ENCODE results near the gene TSPEAR. TPM values are rescaled to one million over a fixed set of nuclear protein-coding genes. Genes with fewer than 3 reads are reported as not detected.

Gene TSPEAR
- total RNA-seq, 1 experiment from 2014 or later = 2.1 TPM

DNA sequence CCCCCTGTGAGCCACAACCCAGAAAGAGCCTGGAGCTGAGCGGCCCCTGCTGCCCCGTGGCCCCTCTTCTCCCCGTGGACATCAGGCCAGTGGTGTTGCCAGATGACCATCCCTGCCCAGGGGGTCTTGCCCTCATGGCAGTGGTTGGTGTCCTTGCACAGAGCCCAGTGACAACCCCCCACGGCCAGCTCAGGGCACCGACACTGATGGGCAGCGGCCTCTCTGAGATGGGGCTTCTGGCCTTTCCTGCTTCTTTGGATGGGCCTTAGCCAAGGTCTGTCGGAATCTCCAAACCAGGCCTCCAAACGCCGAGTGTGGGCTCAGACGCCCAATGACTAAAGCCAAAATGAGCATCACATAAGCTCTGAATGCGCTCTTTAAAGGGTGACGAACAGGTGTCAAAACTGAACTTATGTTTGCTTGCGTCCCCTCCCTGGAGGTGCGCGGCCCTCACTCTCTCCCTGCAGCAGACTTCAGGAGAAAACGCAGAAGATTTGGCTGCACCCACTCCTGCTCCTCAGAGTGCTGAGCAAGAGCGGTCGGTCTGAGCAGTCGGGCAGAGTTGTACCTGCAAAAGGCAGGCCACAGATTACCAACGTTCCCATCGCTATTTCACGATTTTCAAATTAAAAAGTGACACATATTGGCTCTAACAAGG is 48.4 kb upstream of the TSPEAR start:
- ChIA-PET POLR2A (interaction anchor here (0.9 to 1.3 kb wide), 2 partner anchors 11 to 51 kb away, joined by 3 to 4 read pairs; no protein-coding TSS in a partner anchor), CTCF (interaction anchor here (0.7 to 3.8 kb wide), 8 partner anchors 11 to 249 kb away, joined by 3 to 18 read pairs (median 4); no protein-coding TSS in a partner anchor)
- peaks cover 10% of the 10 kb centered on the region for H3K9me3 Mint-ChIP-seq
- peaks cover 10% of the 10 kb centered on the region for H3K36me3 Mint-ChIP-seq
- H3K27me3 Mint-ChIP-seq (ENCODE audit: low read depth) = peaks cover 17% of the 10 kb centered on the region
- H3K4me1 Mint-ChIP-seq = peaks cover 20% of the 10 kb centered on the region
- no peak overlapping the region for H3K4me3 Mint-ChIP-seq
- H3K27ac Mint-ChIP-seq = no peak overlapping the region
- ATAC-seq (no peak), DNase-seq (ENCODE audit: low spot score) (no peak)
- TF ChIP-seq, protein P1, sequence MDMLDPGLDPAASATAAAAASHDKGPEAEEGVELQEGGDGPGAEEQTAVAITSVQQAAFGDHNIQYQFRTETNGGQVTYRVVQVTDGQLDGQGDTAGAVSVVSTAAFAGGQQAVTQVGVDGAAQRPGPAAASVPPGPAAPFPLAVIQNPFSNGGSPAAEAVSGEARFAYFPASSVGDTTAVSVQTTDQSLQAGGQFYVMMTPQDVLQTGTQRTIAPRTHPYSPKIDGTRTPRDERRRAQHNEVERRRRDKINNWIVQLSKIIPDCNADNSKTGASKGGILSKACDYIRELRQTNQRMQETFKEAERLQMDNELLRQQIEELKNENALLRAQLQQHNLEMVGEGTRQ (CRISPR knock-in tag; IDR thresholded peaks at IDR 0.05) = no peak
- TF ChIP-seq SP1 (CRISPR knock-in tag; conservative IDR thresholded peaks at IDR 0.05) (no peak), TEAD4 (CRISPR knock-in tag; IDR thresholded peaks at IDR 0.05) (no peak), IRF2 (CRISPR knock-in tag; IDR thresholded peaks at IDR 0.05; ENCODE audit: borderline replicate concordance, low read depth) (no peak), TCF7 (CRISPR knock-in tag; IDR thresholded peaks at IDR 0.05; ENCODE audit: low read depth) (no peak), TP53 (CRISPR knock-in tag; IDR thresholded peaks at IDR 0.05) (no peak)

DNA sequence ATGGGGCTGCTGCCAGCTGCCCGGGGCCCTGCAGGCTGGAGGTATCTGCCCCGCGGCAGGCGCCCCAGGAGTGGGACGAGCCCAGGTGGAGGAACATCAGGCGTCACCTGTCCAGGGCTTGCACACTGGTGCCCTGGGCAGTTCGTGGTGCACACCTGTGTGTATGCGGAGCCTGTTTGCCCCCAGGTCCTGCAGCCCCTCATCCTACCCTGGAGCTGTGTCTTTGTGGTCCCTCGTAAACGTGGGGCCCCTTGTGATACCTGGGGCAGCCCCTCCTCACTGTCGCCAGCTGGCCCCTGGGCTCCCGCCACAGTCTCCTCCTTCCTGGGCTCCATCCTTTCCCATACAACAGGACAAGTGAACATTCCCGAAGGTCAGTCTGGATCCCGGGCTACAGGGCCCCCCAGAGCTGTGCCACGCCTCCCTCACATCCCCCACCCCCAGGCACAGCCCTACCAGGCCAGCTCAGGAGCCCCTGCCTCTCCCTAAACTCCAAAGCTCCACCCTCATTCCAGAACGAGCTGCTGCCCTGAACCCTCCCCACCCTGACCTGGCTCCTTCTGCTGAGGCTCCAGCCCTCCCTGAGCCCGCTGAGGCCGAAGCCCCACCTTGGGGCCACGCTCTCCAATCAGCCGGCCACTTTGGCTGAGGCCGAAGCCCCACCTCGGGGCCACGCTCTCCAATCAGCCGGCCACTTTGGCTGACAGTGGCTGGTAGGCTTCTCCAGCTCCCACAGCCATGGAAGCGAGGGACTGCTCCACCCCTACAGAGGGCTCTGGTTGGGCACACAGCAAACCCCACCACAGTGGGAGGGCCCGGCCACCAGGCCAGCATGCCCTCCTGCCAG is 47.6 kb upstream of the TSPEAR start:
- H3K27ac Mint-ChIP-seq = no peak overlapping the region
- H3K4me1 Mint-ChIP-seq = peaks cover 20% of the 10 kb centered on the region
- peaks cover 11% of the 10 kb centered on the region for H3K9me3 Mint-ChIP-seq
- DNase-seq (ENCODE audit: low spot score) (no peak), ATAC-seq (peak; percentile 11; the same call in 1 of the 2 replicates)
- peaks cover 19% of the 10 kb centered on the region for H3K27me3 Mint-ChIP-seq (ENCODE audit: low read depth)
- H3K4me3 Mint-ChIP-seq = no peak overlapping the region
- H3K36me3 Mint-ChIP-seq = peaks cover 14% of the 10 kb centered on the region
- CTCF ChIA-PET = interaction anchor here (0.7 to 3.8 kb wide), 6 partner anchors 11 to 140 kb away, joined by 3 to 18 read pairs (median 4); no protein-coding TSS in a partner anchor
- no peak for TF ChIP-seq EMX1 (CRISPR knock-in tag; IDR thresholded peaks at IDR 0.05)
- POLR2A ChIA-PET = interaction anchor here (0.9 kb wide), 1 partner anchor 50 kb away, joined by 3 read pairs; no protein-coding TSS in a partner anchor

DNA sequence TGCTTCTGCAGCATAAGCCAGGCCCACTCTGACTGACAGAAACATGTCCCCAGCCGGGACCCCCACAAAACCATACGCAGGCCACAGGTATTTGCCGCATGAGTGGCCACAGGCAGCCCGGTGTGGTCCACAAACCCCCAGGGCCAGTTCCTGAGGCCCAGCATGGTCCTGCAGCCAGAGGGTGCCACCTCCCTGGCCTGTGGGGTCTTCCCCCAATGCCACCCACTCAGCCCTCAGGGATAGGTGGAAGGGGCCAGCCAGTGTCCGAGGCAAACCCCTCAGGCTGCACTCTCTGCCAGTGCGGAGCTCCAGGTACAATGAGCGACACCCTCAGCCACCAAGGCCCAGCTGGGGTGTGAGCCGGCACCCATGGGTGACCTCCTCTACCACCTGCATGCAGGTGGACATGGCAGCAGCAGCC is 46.8 kb upstream of the TSPEAR start:
- Mint-ChIP-seq H3K4me1 (peaks cover 26% of the 10 kb centered on the region), H3K9me3 (peaks cover 18% of the 10 kb centered on the region), H3K4me3 (no peak overlapping the region), H3K36me3 (peaks cover 21% of the 10 kb centered on the region), H3K27ac (no peak overlapping the region), H3K27me3 (ENCODE audit: low read depth) (peaks cover 27% of the 10 kb centered on the region)
- ChIA-PET POLR2A (no interaction called here), CTCF (interaction anchor here (1.2 to 3.8 kb wide), 4 partner anchors 10 to 140 kb away, joined by 4 to 18 read pairs (median 6); no protein-coding TSS in a partner anchor)
- no peak for ATAC-seq
- DNase-seq (ENCODE audit: low spot score) = peak; percentile 3
- TF ChIP-seq SP1 (CRISPR knock-in tag; conservative IDR thresholded peaks at IDR 0.05) (no peak), ZNF396 (CRISPR knock-in tag; IDR thresholded peaks at IDR 0.05; ENCODE audit: borderline replicate concordance) (no peak), ZNF219 (CRISPR knock-in tag; IDR thresholded peaks at IDR 0.05; ENCODE audit: borderline replicate concordance) (no peak)
- TF ChIP-seq, protein P2, sequence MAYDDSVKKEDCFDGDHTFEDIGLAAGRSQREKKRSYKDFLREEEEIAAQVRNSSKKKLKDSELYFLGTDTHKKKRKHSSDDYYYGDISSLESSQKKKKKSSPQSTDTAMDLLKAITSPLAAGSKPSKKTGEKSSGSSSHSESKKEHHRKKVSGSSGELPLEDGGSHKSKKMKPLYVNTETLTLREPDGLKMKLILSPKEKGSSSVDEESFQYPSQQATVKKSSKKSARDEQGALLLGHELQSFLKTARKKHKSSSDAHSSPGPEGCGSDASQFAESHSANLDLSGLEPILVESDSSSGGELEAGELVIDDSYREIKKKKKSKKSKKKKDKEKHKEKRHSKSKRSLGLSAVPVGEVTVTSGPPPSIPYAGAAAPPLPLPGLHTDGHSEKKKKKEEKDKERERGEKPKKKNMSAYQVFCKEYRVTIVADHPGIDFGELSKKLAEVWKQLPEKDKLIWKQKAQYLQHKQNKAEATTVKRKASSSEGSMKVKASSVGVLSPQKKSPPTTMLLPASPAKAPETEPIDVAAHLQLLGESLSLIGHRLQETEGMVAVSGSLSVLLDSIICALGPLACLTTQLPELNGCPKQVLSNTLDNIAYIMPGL (CRISPR knock-in tag; IDR thresholded peaks at IDR 0.05) = no peak
- TF ChIP-seq, protein P3, sequence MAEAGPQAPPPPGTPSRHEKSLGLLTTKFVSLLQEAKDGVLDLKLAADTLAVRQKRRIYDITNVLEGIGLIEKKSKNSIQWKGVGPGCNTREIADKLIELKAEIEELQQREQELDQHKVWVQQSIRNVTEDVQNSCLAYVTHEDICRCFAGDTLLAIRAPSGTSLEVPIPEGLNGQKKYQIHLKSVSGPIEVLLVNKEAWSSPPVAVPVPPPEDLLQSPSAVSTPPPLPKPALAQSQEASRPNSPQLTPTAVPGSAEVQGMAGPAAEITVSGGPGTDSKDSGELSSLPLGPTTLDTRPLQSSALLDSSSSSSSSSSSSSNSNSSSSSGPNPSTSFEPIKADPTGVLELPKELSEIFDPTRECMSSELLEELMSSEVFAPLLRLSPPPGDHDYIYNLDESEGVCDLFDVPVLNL (CRISPR knock-in tag; IDR thresholded peaks at IDR 0.05; ENCODE audit: borderline replicate concordance, low read depth) = no peak
- TF ChIP-seq, protein P4, sequence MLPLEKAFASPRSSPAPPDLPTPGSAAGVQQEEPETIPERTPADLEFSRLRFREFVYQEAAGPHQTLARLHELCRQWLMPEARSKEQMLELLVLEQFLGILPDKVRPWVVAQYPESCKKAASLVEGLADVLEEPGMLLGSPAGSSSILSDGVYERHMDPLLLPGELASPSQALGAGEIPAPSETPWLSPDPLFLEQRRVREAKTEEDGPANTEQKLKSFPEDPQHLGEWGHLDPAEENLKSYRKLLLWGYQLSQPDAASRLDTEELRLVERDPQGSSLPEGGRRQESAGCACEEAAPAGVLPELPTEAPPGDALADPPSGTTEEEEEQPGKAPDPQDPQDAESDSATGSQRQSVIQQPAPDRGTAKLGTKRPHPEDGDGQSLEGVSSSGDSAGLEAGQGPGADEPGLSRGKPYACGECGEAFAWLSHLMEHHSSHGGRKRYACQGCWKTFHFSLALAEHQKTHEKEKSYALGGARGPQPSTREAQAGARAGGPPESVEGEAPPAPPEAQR (CRISPR knock-in tag; IDR thresholded peaks at IDR 0.05) = no peak
- TF ChIP-seq, protein P5, sequence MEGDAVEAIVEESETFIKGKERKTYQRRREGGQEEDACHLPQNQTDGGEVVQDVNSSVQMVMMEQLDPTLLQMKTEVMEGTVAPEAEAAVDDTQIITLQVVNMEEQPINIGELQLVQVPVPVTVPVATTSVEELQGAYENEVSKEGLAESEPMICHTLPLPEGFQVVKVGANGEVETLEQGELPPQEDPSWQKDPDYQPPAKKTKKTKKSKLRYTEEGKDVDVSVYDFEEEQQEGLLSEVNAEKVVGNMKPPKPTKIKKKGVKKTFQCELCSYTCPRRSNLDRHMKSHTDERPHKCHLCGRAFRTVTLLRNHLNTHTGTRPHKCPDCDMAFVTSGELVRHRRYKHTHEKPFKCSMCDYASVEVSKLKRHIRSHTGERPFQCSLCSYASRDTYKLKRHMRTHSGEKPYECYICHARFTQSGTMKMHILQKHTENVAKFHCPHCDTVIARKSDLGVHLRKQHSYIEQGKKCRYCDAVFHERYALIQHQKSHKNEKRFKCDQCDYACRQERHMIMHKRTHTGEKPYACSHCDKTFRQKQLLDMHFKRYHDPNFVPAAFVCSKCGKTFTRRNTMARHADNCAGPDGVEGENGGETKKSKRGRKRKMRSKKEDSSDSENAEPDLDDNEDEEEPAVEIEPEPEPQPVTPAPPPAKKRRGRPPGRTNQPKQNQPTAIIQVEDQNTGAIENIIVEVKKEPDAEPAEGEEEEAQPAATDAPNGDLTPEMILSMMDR (IDR thresholded peaks at IDR 0.05) = no peak
